Placental pericyte (primary cell): ENCODE results near the gene TPRX1. TPM values are rescaled to one million over a fixed set of nuclear protein-coding genes. Genes with fewer than 3 reads are reported as not detected.

Experiments
- small RNA-seq: library from RNA; depleted of rRNA; stranded (forward); fragments of <200 nt; gene quantifications from one replicate; pipeline ENCODE3, GENCODE V24; 2012; ENCODE audit warnings: low replicate concordance
- total RNA-seq: library from RNA; depleted of rRNA; stranded (reverse); fragments of >200 nt; gene quantifications from 2 replicates; pipeline ENCODE4 v1.2.3, GENCODE V29; 2012

The TPRX1 gene
- not detected in 2 replicates for total RNA-seq

DNA sequence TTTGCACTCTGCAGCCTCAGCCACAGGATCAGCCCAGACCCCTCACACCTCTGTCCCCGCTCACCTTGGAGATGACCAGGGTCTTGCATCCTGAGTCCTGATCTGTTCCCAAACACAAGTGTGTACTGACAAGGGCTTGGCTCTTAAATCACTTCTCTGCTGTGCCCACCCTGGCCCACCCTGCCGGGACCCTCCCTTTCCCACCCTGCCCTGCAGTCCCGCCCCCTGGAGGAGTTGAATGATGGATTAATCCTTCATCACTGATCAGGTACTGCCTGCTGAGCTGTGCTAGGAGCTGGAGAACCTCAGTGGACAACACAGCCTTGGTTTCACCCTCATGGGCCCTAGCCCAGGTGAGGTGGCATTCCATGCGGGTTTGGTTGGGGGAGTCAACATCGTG lies at the start of gene TPRX1:
Gene TPRX1 (minus strand): TSS at position 101 of the 400 bp plus-strand sequence. CDS start 12 bp downstream, at position 89.

GRCh38 chr19:47821460-47822020 lies 17.2 kb upstream of the TPRX1 start, which contains the start of gene CRX:
CRX (plus strand) TSS chr19:47821937; CDS start chr19:47834444, 12,507 bp downstream.

GRCh38 chr19:47778049-47778953 lies 26.1 kb downstream of the TPRX1 start, which contains the start of gene SELENOW:
SELENOW (plus strand) TSS chr19:47778703; CDS start chr19:47778786, 83 bp downstream.

Small RNAs within 50 kb of the gene (small RNA-seq; reads per million reads assigned to genes)
- gene AC008745.1 = not detected
- gene SNORD23 = not detected

Other genes with a start within 250 kb of the TPRX1 start
- not detected in 2 replicates for gene ZNF541, start 231.4 kb downstream of the TPRX1 start, total RNA-seq
- gene BICRA, start 195.4 kb downstream of the TPRX1 start, total RNA-seq = 10.2 and 11.6 TPM in 2 replicates
- gene EHD2, start 91.1 kb downstream of the TPRX1 start, total RNA-seq = 112 and 162 TPM in 2 replicates
- gene NOP53, start 59.0 kb downstream of the TPRX1 start, total RNA-seq = 65.0 and 111 TPM in 2 replicates
- gene SELENOW, start 25.8 kb downstream of the TPRX1 start, total RNA-seq = 37.4 and 111 TPM in 2 replicates
- gene CRX, start 17.4 kb upstream of the TPRX1 start, total RNA-seq = not detected in 2 replicates
- not detected in 2 replicates for gene TPRX2, start 54.7 kb upstream of the TPRX1 start, total RNA-seq
- gene SULT2A1, start 81.8 kb upstream of the TPRX1 start, total RNA-seq = not detected in 2 replicates
- not detected in 2 replicates for gene BSPH1, start 187.6 kb upstream of the TPRX1 start, total RNA-seq
- not detected in 2 replicates for gene ELSPBP1, start 190.1 kb upstream of the TPRX1 start, total RNA-seq
- gene CABP5, start 239.5 kb upstream of the TPRX1 start, total RNA-seq = not detected in 2 replicates